ENCODE measurements around the gene TENM4.

Gene TENM4

DNA sequence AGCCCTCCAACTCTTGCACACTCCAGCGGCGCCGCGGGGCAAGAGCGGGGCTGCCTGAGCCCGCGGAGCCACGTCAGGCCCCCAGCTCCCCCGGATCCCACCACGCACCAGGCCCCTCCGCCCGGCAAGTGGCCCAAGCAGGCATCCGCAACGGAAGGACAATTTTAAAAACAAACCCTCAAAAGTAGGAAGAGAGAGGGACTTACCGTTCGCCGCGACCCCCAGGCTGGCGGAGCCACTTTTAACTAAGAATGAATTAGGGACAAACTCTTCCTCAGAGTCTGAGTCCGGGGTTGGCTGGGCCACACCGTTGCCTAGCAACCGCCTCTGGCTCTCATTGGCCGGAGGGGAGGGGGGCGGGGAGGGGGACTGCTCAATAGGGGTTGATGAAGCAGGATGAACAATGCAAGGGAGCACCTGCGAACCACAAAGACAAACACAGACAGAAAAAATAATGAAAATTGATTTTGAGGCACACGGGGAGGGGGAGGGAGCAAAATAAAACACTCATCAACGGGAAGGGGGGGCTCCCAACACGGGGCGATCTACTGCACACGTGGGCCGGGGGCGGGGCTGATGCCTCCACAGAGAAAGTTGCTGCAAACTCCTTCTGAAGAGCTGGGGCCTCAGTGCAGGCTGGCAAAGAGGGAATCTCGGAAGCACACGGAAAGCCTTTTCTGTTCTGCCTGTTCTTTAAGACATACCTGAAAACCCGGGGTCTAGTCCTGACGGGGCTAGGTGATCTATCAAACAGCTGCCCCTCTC lies 478.7 kb downstream of the TENM4 start:
- TF ChIP-seq RAD21 (IDR thresholded peaks at IDR 0.05; ENCODE audit: low read depth) (no peak), YY1 (IDR thresholded peaks at IDR 0.05; ENCODE audit: low read depth) (no peak)
- TF ChIP-seq, protein P1, sequence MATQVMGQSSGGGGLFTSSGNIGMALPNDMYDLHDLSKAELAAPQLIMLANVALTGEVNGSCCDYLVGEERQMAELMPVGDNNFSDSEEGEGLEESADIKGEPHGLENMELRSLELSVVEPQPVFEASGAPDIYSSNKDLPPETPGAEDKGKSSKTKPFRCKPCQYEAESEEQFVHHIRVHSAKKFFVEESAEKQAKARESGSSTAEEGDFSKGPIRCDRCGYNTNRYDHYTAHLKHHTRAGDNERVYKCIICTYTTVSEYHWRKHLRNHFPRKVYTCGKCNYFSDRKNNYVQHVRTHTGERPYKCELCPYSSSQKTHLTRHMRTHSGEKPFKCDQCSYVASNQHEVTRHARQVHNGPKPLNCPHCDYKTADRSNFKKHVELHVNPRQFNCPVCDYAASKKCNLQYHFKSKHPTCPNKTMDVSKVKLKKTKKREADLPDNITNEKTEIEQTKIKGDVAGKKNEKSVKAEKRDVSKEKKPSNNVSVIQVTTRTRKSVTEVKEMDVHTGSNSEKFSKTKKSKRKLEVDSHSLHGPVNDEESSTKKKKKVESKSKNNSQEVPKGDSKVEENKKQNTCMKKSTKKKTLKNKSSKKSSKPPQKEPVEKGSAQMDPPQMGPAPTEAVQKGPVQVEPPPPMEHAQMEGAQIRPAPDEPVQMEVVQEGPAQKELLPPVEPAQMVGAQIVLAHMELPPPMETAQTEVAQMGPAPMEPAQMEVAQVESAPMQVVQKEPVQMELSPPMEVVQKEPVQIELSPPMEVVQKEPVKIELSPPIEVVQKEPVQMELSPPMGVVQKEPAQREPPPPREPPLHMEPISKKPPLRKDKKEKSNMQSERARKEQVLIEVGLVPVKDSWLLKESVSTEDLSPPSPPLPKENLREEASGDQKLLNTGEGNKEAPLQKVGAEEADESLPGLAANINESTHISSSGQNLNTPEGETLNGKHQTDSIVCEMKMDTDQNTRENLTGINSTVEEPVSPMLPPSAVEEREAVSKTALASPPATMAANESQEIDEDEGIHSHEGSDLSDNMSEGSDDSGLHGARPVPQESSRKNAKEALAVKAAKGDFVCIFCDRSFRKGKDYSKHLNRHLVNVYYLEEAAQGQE (IDR thresholded peaks at IDR 0.05; ENCODE audit: low read depth): no peak

DNA sequence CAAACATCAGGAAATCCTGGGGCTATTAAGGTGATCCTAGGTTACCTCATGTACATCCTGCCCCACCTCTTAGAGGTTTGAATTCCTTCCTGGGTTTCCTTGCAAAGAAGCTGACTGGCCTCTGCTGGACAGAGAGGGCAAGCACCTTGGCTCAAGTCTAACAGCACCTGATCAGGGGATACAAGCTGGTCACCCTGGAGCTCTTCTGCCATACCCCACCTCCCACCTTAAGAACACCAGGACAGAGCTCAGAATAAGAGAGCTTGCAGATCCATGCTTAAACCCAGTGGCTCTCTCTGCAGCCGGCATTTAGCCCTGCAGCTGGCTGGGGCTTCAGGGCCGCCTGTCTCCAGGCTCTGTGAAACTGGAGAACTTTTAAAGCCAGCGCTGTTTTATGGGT lies 479.6 kb downstream of the TENM4 start:
- TF ChIP-seq ZBTB7A (IDR thresholded peaks at IDR 0.05; ENCODE audit: low read depth): no peak
- peak; percentile 38; the same call in 1 of the 2 replicates for TF ChIP-seq RAD21 (IDR thresholded peaks at IDR 0.05; ENCODE audit: low read depth)

DNA sequence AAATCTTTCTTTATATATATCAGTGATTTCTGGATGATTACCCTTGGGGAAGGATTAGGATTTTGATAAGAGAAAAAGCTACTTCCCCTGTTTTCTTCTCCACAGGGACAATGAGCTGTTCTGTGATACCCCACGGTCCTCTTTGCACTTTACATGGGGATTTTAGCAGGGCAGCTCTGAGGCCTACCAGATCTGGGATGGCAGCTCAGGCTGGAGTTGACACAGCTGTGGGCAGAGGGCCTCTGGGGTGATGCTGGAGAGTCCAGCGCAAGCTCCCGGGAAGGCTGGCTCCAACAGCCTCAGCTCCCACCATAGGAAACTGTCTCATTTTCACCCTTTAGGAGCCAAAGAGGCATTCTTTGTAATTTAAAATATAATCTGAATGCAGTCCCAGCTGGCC lies 482.4 kb downstream of the TENM4 start:
- no peak for TF ChIP-seq FOXM1 (IDR thresholded peaks at IDR 0.05; ENCODE audit: borderline replicate concordance, low read depth)
- TF ChIP-seq, protein P1 (IDR thresholded peaks at IDR 0.05; ENCODE audit: low read depth): no peak
- no peak for TF ChIP-seq EP300 (IDR thresholded peaks at IDR 0.05; ENCODE audit: borderline replicate concordance)
- no peak for TF ChIP-seq NFIC (IDR thresholded peaks at IDR 0.05)
- no peak for TF ChIP-seq YY1 (IDR thresholded peaks at IDR 0.05; ENCODE audit: low read depth)
- TF ChIP-seq, protein P2, sequence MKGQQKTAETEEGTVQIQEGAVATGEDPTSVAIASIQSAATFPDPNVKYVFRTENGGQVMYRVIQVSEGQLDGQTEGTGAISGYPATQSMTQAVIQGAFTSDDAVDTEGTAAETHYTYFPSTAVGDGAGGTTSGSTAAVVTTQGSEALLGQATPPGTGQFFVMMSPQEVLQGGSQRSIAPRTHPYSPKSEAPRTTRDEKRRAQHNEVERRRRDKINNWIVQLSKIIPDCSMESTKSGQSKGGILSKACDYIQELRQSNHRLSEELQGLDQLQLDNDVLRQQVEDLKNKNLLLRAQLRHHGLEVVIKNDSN (IDR thresholded peaks at IDR 0.05): no peak
- no peak for TF ChIP-seq TAF1 (IDR thresholded peaks at IDR 0.05; ENCODE audit: low read depth)
- TF ChIP-seq TCF12 (IDR thresholded peaks at IDR 0.05; ENCODE audit: low read depth): no peak
- TF ChIP-seq EGR1 (IDR thresholded peaks at IDR 0.05): no peak
- TF ChIP-seq CEBPB (IDR thresholded peaks at IDR 0.05): no peak
- TF ChIP-seq ZBTB7A (IDR thresholded peaks at IDR 0.05; ENCODE audit: low read depth): no peak
- no peak for TF ChIP-seq CREB1 (IDR thresholded peaks at IDR 0.05; ENCODE audit: low read depth)
- TF ChIP-seq, protein P3, sequence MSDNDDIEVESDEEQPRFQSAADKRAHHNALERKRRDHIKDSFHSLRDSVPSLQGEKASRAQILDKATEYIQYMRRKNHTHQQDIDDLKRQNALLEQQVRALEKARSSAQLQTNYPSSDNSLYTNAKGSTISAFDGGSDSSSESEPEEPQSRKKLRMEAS (IDR thresholded peaks at IDR 0.05): no peak
- TF ChIP-seq TEAD4 (IDR thresholded peaks at IDR 0.05): no peak
- no peak for TF ChIP-seq RAD21 (IDR thresholded peaks at IDR 0.05; ENCODE audit: low read depth)

DNA sequence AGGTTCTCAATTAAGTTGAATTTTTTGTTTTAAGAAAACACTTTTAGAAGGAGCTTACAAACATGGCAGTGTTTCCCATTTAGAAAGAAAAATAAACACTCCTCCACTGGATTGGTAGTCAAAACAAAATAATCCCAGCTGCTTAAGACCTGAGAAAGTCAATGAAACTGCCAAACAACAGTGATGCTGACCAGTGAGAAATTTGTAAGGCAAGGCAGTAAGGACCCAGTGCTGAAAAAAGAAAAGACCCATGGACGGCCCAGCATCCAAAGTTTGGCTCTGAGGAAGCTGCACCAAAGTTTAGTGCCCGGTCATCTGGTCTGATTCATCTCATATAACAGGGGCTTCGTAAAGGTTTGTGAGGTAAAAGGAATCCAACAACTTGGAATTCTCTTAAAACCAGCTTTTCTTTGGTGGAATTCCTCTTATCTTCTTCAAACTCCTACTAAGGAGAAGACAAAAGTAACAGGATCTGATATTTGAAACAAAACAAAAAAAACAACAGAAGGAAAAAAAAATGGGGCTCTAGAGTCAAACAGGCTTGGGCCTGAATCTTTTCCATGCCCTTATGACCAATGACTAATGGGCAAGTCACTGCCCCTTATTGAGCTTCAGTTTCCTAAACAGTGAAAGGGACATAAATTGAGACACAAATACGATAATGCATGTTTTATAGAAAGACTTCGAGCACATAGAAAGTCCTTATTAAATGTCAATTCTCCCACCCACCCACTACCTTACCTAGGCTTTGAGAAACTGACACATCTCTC lies 483.2 kb downstream of the TENM4 start:
- TF ChIP-seq FOXM1 (IDR thresholded peaks at IDR 0.05; ENCODE audit: borderline replicate concordance, low read depth) (no peak), EGR1 (IDR thresholded peaks at IDR 0.05) (no peak)
- TF ChIP-seq, protein P2 (IDR thresholded peaks at IDR 0.05): no peak
- TF ChIP-seq, protein P3 (IDR thresholded peaks at IDR 0.05): no peak

DNA sequence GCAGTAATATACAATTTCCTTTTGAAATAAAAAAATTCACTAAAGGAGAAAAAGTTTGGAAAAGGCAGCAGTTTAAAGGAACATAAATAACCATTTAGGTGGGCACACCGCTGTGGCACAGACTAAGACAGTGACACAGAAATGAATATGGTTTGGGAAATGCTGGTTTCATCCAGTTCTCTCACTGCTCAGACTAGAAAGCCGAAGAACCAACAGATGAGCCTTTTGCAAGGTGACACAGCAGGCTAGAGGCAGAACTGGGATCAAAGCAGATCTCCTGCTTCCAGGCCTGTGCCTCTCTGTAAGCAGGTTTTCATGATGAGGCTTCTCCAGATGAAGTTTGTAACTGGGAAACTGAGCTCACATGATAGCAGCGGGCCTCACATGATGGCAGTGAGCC lies 486.1 kb downstream of the TENM4 start:
- TF ChIP-seq RAD21 (IDR thresholded peaks at IDR 0.05; ENCODE audit: low read depth): no peak
- no peak for TF ChIP-seq CREB1 (IDR thresholded peaks at IDR 0.05; ENCODE audit: low read depth)
- no peak for TF ChIP-seq TEAD4 (IDR thresholded peaks at IDR 0.05)
- TF ChIP-seq, protein P3 (IDR thresholded peaks at IDR 0.05): no peak
- no peak for TF ChIP-seq ZBTB7A (IDR thresholded peaks at IDR 0.05; ENCODE audit: low read depth)
- no peak for TF ChIP-seq TAF1 (IDR thresholded peaks at IDR 0.05; ENCODE audit: low read depth)
- TF ChIP-seq, protein P2 (IDR thresholded peaks at IDR 0.05): no peak
- TF ChIP-seq, protein P1 (IDR thresholded peaks at IDR 0.05; ENCODE audit: low read depth): no peak
- no peak for TF ChIP-seq TCF12 (IDR thresholded peaks at IDR 0.05; ENCODE audit: low read depth)
- TF ChIP-seq YY1 (IDR thresholded peaks at IDR 0.05; ENCODE audit: low read depth): no peak
- TF ChIP-seq CEBPB (IDR thresholded peaks at IDR 0.05): no peak
- no peak for TF ChIP-seq EGR1 (IDR thresholded peaks at IDR 0.05)
- TF ChIP-seq NFIC (IDR thresholded peaks at IDR 0.05): no peak
- no peak for TF ChIP-seq EP300 (IDR thresholded peaks at IDR 0.05; ENCODE audit: borderline replicate concordance)
- TF ChIP-seq FOXM1 (IDR thresholded peaks at IDR 0.05; ENCODE audit: borderline replicate concordance, low read depth): no peak

Data from Ishikawa (cell line).